Hippocampal formation (tissue), 2 donors: ENCODE data around the gene LTB4R2.

ENCODE experiments used
- DNase-seq, 2 donors: peaks; one replicate each; lab custom pipeline; 2025; lab: John Stamatoyannopoulos, UW

The LTB4R2 gene

GRCh38 chr14:24277606-24278321 lies 32.2 kb upstream of the LTB4R2 start:
- no peak for DNase-seq

- no peak for DNase-seq
Observed at GRCh38 chr14:24278424-24278823, 31.5 kb upstream of the LTB4R2 start.

- peak; percentile 17 to 43 for DNase-seq
Observed at GRCh38 chr14:24279301-24280186, 30.4 kb upstream of the LTB4R2 start.

- no peak for DNase-seq
Observed at GRCh38 chr14:24280797-24281460, 29.0 kb upstream of the LTB4R2 start.

GRCh38 chr14:24281636-24282035 lies 28.3 kb upstream of the LTB4R2 start:
- no peak for DNase-seq

GRCh38 chr14:24282736-24283135 lies 27.2 kb upstream of the LTB4R2 start:
- DNase-seq: no peak

GRCh38 chr14:24283796-24284460 lies 26.0 kb upstream of the LTB4R2 start:
- no peak for DNase-seq

GRCh38 chr14:24284501-24285035 lies 25.4 kb upstream of the LTB4R2 start:
- no peak for DNase-seq

GRCh38 chr14:24285351-24285750 lies 24.6 kb upstream of the LTB4R2 start:
- DNase-seq: no peak

- DNase-seq: no peak
Observed at GRCh38 chr14:24286996-24287395, 22.9 kb upstream of the LTB4R2 start.

GRCh38 chr14:24289649-24290280 lies 20.2 kb upstream of the LTB4R2 start:
- DNase-seq: no peak

GRCh38 chr14:24290746-24291145 lies 19.2 kb upstream of the LTB4R2 start:
- no peak for DNase-seq

- DNase-seq: no peak
Observed at GRCh38 chr14:24291446-24292117, 18.4 kb upstream of the LTB4R2 start.

GRCh38 chr14:24292118-24292807 lies 17.7 kb upstream of the LTB4R2 start:
- DNase-seq: no peak

GRCh38 chr14:24293525-24293924 lies 16.4 kb upstream of the LTB4R2 start:
- DNase-seq: no peak

- DNase-seq: peak; percentile 22 to 69
Observed at GRCh38 chr14:24296341-24297157, 13.4 kb upstream of the LTB4R2 start.

GRCh38 chr14:24297190-24297964 lies 12.6 kb upstream of the LTB4R2 start:
- DNase-seq: no peak

- no peak for DNase-seq
Observed at GRCh38 chr14:24298892-24299254, 11.1 kb upstream of the LTB4R2 start.
